ENCODE data around the gene ACAD10.
"Not testable (repeated sequence)": the region's sequence is repeated elsewhere in the genome, so short reads cannot be mapped to it uniquely, and the experiment has no call there.

Gene ACAD10

GRCh38 chr12:111730420-111730819, 44.6 kb downstream of the ACAD10 start:
- H3K4me3 ChIP-seq (ENCODE audit: control insufficient read depth, low read depth, low read length) = no peak overlapping the region
- TF ChIP-seq CTCF (IDR thresholded peaks at IDR 0.05; ENCODE audit: control insufficient read depth, insufficient read depth, low read depth, low read length, missing control alignments) = no peak
- no peak for DNase-seq (ENCODE audit: low read depth)

- H3K4me3 ChIP-seq (ENCODE audit: control insufficient read depth, low read depth, low read length) = no peak overlapping the region
- TF ChIP-seq CTCF (IDR thresholded peaks at IDR 0.05; ENCODE audit: control insufficient read depth, insufficient read depth, low read depth, low read length, missing control alignments) = no peak
- no peak for DNase-seq (ENCODE audit: low read depth)
These were observed 46.9 kb downstream of the ACAD10 start for GRCh38 chr12:111732786-111733185.

- TF ChIP-seq CTCF (IDR thresholded peaks at IDR 0.05; ENCODE audit: control insufficient read depth, insufficient read depth, low read depth, low read length, missing control alignments) = no peak
- no peak overlapping the region for H3K4me3 ChIP-seq (ENCODE audit: control insufficient read depth, low read depth, low read length)
- no peak for DNase-seq (ENCODE audit: low read depth)
These were observed 47.6 kb downstream of the ACAD10 start for GRCh38 chr12:111733340-111733915.

GRCh38 chr12:111739524-111739923, 53.7 kb downstream of the ACAD10 start:
- DNase-seq (ENCODE audit: low read depth); H3K4me3 ChIP-seq (ENCODE audit: control insufficient read depth, low read depth, low read length): not testable (repeated sequence)

- H3K4me3 ChIP-seq (ENCODE audit: control insufficient read depth, low read depth, low read length) = no peak overlapping the region
- no peak for DNase-seq (ENCODE audit: low read depth)
- TF ChIP-seq CTCF (IDR thresholded peaks at IDR 0.05; ENCODE audit: control insufficient read depth, insufficient read depth, low read depth, low read length, missing control alignments) = no peak
These were observed 55.5 kb downstream of the ACAD10 start for GRCh38 chr12:111741235-111741812.

GRCh38 chr12:111745211-111745610, 59.4 kb downstream of the ACAD10 start:
- H3K4me3 ChIP-seq (ENCODE audit: control insufficient read depth, low read depth, low read length) = no peak overlapping the region
- TF ChIP-seq CTCF (IDR thresholded peaks at IDR 0.05; ENCODE audit: control insufficient read depth, insufficient read depth, low read depth, low read length, missing control alignments) = no peak
- DNase-seq (ENCODE audit: low read depth) = no peak

- TF ChIP-seq CTCF (IDR thresholded peaks at IDR 0.05; ENCODE audit: control insufficient read depth, insufficient read depth, low read depth, low read length, missing control alignments) = no peak
- no peak overlapping the region for H3K4me3 ChIP-seq (ENCODE audit: control insufficient read depth, low read depth, low read length)
- no peak for DNase-seq (ENCODE audit: low read depth)
These were observed 61.5 kb downstream of the ACAD10 start for GRCh38 chr12:111747333-111747732.

Measured in AG09309 (cell line).